Activated CD8-positive, alpha-beta memory T cell treated with anti-CD3 and anti-CD28 coated beads, Interleukin-2, amount 50 U/mL, for 1 hour (primary cell): ENCODE results near the gene ZNF618.
"Not testable (repeated sequence)": the region's sequence is repeated elsewhere in the genome, so short reads cannot be mapped to it uniquely, and the experiment has no call there.

Experiments used
- DNase-seq: peaks from one replicate; pipeline ENCODE4 v3.0.0-alpha.2; 2020; ENCODE audit errors: extremely low read depth

ZNF618 gene

GRCh38 chr9:114038724-114039313, 162.7 kb downstream of the ZNF618 start:
- DNase-seq: no peak

- DNase-seq: no peak
Observed at GRCh38 chr9:114039484-114039883, 163.4 kb downstream of the ZNF618 start.

- DNase-seq: not testable (repeated sequence)
Observed at GRCh38 chr9:114043660-114044059, 167.6 kb downstream of the ZNF618 start.

- DNase-seq: no peak
Observed at GRCh38 chr9:114046237-114046755, 170.2 kb downstream of the ZNF618 start.

- DNase-seq: no peak
Observed at GRCh38 chr9:114046875-114047274, 170.8 kb downstream of the ZNF618 start.

GRCh38 chr9:114047717-114048116, 171.6 kb downstream of the ZNF618 start:
- no peak for DNase-seq

- DNase-seq: no peak
Observed at GRCh38 chr9:114048533-114049415, 172.7 kb downstream of the ZNF618 start.

- DNase-seq: no peak
Observed at GRCh38 chr9:114049441-114050225, 173.5 kb downstream of the ZNF618 start.

- no peak for DNase-seq
Observed at GRCh38 chr9:114050226-114050568, 174.1 kb downstream of the ZNF618 start.

GRCh38 chr9:114050646-114051045, 174.5 kb downstream of the ZNF618 start:
- no peak for DNase-seq

GRCh38 chr9:114051281-114051680, 175.2 kb downstream of the ZNF618 start:
- no peak for DNase-seq

- no peak for DNase-seq
Observed at GRCh38 chr9:114051706-114052105, 175.6 kb downstream of the ZNF618 start.

GRCh38 chr9:114053246-114054005, 177.3 kb downstream of the ZNF618 start:
- DNase-seq: no peak

- DNase-seq: no peak
Observed at GRCh38 chr9:114054191-114054690, 178.1 kb downstream of the ZNF618 start.

GRCh38 chr9:114055061-114055460, 179.0 kb downstream of the ZNF618 start:
- no peak for DNase-seq

GRCh38 chr9:114055894-114056293, 179.8 kb downstream of the ZNF618 start:
- DNase-seq: no peak

- DNase-seq: no peak
Observed at GRCh38 chr9:114056527-114056926, 180.4 kb downstream of the ZNF618 start.

GRCh38 chr9:114057161-114057885, 181.2 kb downstream of the ZNF618 start:
- DNase-seq: no peak

GRCh38 chr9:114058688-114059046, 182.6 kb downstream of the ZNF618 start:
- no peak for DNase-seq

- no peak for DNase-seq
Observed at GRCh38 chr9:114059047-114059803, 183.1 kb downstream of the ZNF618 start.
